Stomach smooth muscle (tissue), 2 donors: ENCODE measurements around the gene LAPTM4A.

Source experiments
- H3K27ac ChIP-seq: one replicate; pipeline ENCODE4 v1.7.0; 2013; ENCODE audit warnings: mild to moderate bottlenecking, low read length, inconsistent platforms
- H3K27me3 ChIP-seq, 2 donors: one replicate each; pipeline ENCODE4 v1.7.0; 2013; ENCODE audit warnings: low read length in 2 of 2; ENCODE audit not compliant: insufficient read depth in 2 of 2, control insufficient read depth in 1 of 2
- H3K36me3 ChIP-seq, 2 donors: one replicate each; pipeline ENCODE4 v1.7.0; 2013; ENCODE audit warnings: low read length in 2 of 2; ENCODE audit not compliant: control insufficient read depth in 2 of 2, insufficient read depth in 2 of 2
- H3K4me1 ChIP-seq: one replicate; pipeline ENCODE4 v1.7.0; 2013; ENCODE audit warnings: low read length; ENCODE audit not compliant: control insufficient read depth, insufficient read depth
- H3K4me3 ChIP-seq, 2 donors: one replicate each; pipeline ENCODE4 v1.7.0; 2013; ENCODE audit warnings: low read length in 2 of 2
- H3K9ac ChIP-seq, 2 donors: one replicate each; pipeline ENCODE4 v1.7.0; 2013; ENCODE audit warnings: low read length in 2 of 2, mild to moderate bottlenecking in 1 of 2
- H3K9me3 ChIP-seq, 2 donors: one replicate each; pipeline ENCODE4 v1.7.0; 2013; ENCODE audit warnings: low read length in 2 of 2; ENCODE audit not compliant: control insufficient read depth in 2 of 2
- donor health status: healthy.
- donor health status: Pancreatic carcinoma.

LAPTM4A gene

DNA sequence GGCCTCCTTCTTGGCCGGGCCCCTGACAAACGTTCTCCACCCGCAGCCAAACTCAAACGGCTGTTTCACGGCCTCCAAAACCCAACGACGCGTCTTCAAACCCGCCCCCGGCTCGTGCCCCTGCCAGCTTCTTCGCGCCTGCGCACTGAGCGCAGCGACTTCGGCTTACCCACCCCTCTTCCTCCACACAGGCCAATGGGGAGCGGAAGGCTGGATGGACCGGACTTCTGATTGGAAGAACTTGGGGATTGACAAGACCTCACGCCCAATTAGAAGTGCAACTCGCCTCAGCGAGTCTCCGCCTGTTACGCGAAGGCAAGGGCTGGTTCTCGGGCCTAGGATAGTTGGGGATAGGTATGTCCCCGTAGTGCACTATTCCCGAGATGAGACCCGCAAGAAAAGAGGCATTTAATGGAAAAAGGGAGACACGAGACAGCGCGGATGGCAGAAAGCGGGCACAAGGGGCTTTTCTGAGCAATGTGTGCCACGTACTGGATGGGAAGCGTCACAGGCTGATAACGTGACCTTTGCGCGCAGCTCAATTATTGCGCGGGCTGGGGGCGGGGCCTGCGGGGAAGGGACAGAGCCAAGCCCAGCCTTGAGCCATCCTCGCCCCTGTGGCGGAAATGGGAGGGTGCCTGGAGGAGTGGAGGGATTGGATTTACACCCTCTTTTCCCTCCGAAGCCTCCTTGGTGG is at the start of gene LAPTM4A:
Gene LAPTM4A (minus strand): TSS at position 97 of the 697 bp plus-strand sequence. CDS start 108 bp downstream, outside the sequence.
- no peaks in the 10 kb centered on the region for H3K9me3 ChIP-seq
- H3K27me3 ChIP-seq: no peaks in the 10 kb centered on the region
- no peaks in the 10 kb centered on the region for H3K36me3 ChIP-seq
- peak within 1 kb of the TSS; percentile 98 to 99 for H3K9ac ChIP-seq
- H3K27ac ChIP-seq: peak within 1 kb of the TSS; percentile 99
- peak within 1 kb of the TSS; percentile 93 to 97 for H3K4me3 ChIP-seq
- H3K4me1 ChIP-seq: peaks cover 8% of the 10 kb centered on the region

GRCh38 chr2:20100711-20101110 is 49.3 kb upstream of the LAPTM4A start:
- Histone ChIP-seq H3K27ac (no peak overlapping the region), H3K9ac (no peak overlapping the region), H3K36me3 (no peaks in the 10 kb centered on the region), H3K27me3 (peaks cover 4 to 8% of the 10 kb centered on the region in 2 donors), H3K4me1 (peaks cover 3% of the 10 kb centered on the region), H3K4me3 (no peak overlapping the region), H3K9me3 (no peaks in the 10 kb centered on the region)

DNA sequence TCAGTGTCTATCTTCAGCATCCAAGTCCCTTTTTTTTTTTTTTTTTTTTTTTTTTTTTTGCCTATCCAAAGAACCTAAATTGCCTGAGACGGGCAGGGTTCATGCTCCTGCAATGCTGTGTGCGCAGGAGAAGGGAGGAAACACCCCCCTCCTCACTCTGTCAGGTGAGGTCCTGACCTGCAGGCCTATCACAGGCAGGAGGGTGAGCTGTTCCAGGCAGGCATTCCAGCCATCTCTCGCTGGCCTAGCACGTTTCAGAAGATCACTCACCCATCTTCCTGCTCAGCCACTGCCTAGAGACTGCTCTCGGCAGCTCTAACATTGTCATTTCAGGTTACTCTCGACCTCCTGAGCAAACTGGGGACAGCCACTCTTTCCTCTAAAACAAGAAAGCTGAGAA is 48.4 kb upstream of the LAPTM4A start:
- Histone ChIP-seq H3K9ac (no peak overlapping the region), H3K27ac (no peak overlapping the region), H3K4me1 (peaks cover 3% of the 10 kb centered on the region), H3K36me3 (no peaks in the 10 kb centered on the region), H3K4me3 (no peak overlapping the region), H3K27me3 (peaks cover 3 to 8% of the 10 kb centered on the region in 2 donors), H3K9me3 (no peaks in the 10 kb centered on the region)

GRCh38 chr2:20097889-20098714 is 46.7 kb upstream of the LAPTM4A start:
- H3K27me3 ChIP-seq: no peaks in the 10 kb centered on the region
- H3K4me3 ChIP-seq: no peak overlapping the region
- H3K4me1 ChIP-seq: peaks cover 5% of the 10 kb centered on the region
- no peaks in the 10 kb centered on the region for H3K36me3 ChIP-seq
- H3K9ac ChIP-seq: no peak overlapping the region
- no peak overlapping the region for H3K27ac ChIP-seq
- no peaks in the 10 kb centered on the region for H3K9me3 ChIP-seq

- no peaks in the 10 kb centered on the region for H3K36me3 ChIP-seq
- no peaks in the 10 kb centered on the region for H3K27me3 ChIP-seq
- H3K4me1 ChIP-seq: peaks cover 13% of the 10 kb centered on the region
- H3K9ac ChIP-seq: no peak overlapping the region
- no peak overlapping the region for H3K27ac ChIP-seq
- no peak overlapping the region for H3K4me3 ChIP-seq
- H3K9me3 ChIP-seq: no peaks in the 10 kb centered on the region
Measured at GRCh38 chr2:20095469-20095868, 44.0 kb upstream of the LAPTM4A start.

DNA sequence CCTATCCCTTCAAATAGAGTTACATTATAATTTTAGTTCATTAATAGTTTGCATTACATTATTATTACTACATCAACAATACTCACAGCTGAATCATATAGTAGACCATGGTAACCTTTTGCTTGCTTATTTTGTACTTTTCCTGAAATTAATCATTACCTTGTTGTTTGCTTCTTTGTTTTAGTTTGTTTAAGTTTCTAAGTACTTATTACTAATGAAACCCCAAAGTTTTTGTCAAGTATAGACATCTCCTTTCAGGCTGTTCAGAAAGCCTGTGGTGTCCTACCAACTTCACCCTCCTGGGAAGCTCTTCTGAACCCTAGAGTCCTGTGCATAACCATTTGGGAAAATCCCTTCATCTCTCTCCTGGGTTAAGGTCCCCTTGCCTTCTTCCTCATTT is 43.5 kb upstream of the LAPTM4A start:
- Histone ChIP-seq H3K9ac (no peak overlapping the region), H3K4me3 (no peak overlapping the region), H3K27ac (no peak overlapping the region), H3K4me1 (peaks cover 13% of the 10 kb centered on the region), H3K9me3 (no peaks in the 10 kb centered on the region), H3K36me3 (no peaks in the 10 kb centered on the region), H3K27me3 (no peaks in the 10 kb centered on the region)

DNA sequence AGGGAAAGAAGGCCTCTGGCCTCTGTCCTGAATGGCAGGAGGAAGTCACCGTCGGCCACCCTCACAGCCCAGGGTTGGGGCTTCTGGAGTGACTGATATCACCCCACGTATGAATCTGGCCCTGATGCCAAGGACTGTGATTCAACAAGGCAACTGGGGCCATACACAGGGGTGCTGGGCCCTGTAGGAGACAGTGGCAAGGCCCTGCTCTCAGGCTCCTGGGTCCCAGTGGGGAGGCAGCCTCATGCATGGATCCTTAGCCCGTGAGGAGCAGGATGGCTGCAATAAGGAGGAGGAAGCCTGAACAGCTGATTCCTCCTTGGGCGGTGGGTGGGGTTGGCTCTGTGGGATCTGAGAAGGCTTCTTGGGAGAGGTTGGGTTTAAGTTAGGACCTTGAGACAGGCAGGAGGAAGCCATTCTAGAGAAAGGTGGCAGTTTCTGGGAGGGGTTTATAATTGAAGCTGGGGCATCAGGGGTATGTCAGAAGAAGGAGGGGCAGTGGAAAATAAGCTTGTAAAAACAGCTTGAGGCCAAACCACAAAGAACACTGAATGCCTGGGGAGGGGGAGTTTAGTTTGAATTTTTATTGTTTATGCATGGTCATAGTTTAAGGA is 42.8 kb upstream of the LAPTM4A start:
- Histone ChIP-seq H3K9me3 (no peaks in the 10 kb centered on the region), H3K4me3 (no peak overlapping the region), H3K27ac (no peak overlapping the region), H3K4me1 (peaks cover 13% of the 10 kb centered on the region), H3K36me3 (no peaks in the 10 kb centered on the region), H3K27me3 (no peaks in the 10 kb centered on the region), H3K9ac (no peak overlapping the region)

GRCh38 chr2:20093263-20094141 is 42.1 kb upstream of the LAPTM4A start:
- Histone ChIP-seq H3K4me1 (peaks cover 13% of the 10 kb centered on the region), H3K36me3 (no peaks in the 10 kb centered on the region), H3K4me3 (no peak overlapping the region), H3K9me3 (no peaks in the 10 kb centered on the region), H3K27ac (no peak overlapping the region), H3K9ac (peak overlapping the region in 1 of 2 donors; percentile 22), H3K27me3 (no peaks in the 10 kb centered on the region)

GRCh38 chr2:20092901-20093235 is 41.4 kb upstream of the LAPTM4A start:
- Histone ChIP-seq H3K4me3 (no peak overlapping the region), H3K27me3 (no peaks in the 10 kb centered on the region), H3K9me3 (no peaks in the 10 kb centered on the region), H3K27ac (no peak overlapping the region), H3K9ac (no peak overlapping the region), H3K4me1 (peaks cover 11% of the 10 kb centered on the region), H3K36me3 (no peaks in the 10 kb centered on the region)

DNA sequence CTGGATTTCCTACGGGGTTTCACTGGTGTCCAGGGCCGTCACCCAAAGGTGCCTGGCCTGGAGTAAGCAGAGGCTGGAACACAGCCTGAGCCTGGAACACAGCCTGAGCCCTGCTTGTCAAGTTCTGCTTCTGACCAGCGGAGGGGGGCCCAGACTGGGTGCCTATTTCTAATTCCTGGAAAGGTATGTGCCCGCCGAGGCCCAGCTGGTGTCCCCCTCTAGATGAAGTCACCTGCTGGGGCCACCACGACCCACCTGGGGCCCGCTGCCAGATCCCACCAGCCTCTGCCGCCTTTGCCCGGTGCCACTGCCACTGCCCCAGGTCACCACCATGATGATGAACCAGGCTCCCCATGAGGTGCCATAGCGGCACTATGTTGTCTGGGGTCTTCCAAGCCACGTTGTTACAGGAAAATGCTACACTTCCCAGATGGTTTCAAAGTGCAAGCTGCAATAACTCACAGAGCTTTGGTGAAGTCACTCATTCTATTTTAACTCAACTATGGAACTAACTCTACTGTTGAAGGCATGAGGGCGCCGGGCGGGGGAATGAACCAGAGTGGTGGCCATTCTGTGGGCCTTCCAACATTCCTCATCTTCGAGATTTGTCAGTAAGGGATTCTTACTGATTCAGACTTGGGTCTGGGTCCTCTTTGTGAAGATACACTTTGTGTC is 40.9 kb upstream of the LAPTM4A start:
- no peaks in the 10 kb centered on the region for H3K27me3 ChIP-seq
- no peaks in the 10 kb centered on the region for H3K36me3 ChIP-seq
- H3K4me1 ChIP-seq: peaks cover 10% of the 10 kb centered on the region
- no peak overlapping the region for H3K27ac ChIP-seq
- no peak overlapping the region for H3K4me3 ChIP-seq
- H3K9me3 ChIP-seq: no peaks in the 10 kb centered on the region
- H3K9ac ChIP-seq: no peak overlapping the region
